AG10803 (cell line): ENCODE measurements around the gene CCT8.

Source experiments
- DNase-seq: peaks from one replicate; pipeline ENCODE4 v3.0.0; 2010; ENCODE audit warnings: low read depth
- H3K4me3 ChIP-seq: 2 replicates; pipeline ENCODE4 v1.5.1; 2011; ENCODE audit warnings: mild to moderate bottlenecking, low read length, control low read depth
- CTCF ChIP-seq: conservative IDR thresholded peaks from 2 replicates; pipeline ENCODE4 v1.5.1; 2011; ENCODE audit warnings: mild to moderate bottlenecking, low read length, control low read depth, inconsistent platforms

Gene CCT8

GRCh38 chr21:29085106-29085752, 11.8 kb upstream of the CCT8 start:
- no peak overlapping the region for H3K4me3 ChIP-seq
- TF ChIP-seq CTCF = no peak
- DNase-seq = no peak

GRCh38 chr21:29084372-29084771, 10.9 kb upstream of the CCT8 start:
- no peak for DNase-seq
- H3K4me3 ChIP-seq = no peak overlapping the region
- TF ChIP-seq CTCF = no peak

- no peak overlapping the region for H3K4me3 ChIP-seq
- DNase-seq = no peak
- TF ChIP-seq CTCF = no peak
Observed at GRCh38 chr21:29083306-29083705, 9.9 kb upstream of the CCT8 start.

- DNase-seq = no peak
- H3K4me3 ChIP-seq = no peak overlapping the region
- TF ChIP-seq CTCF = no peak
Observed at GRCh38 chr21:29082046-29082815, 8.8 kb upstream of the CCT8 start.

GRCh38 chr21:29080454-29080941, 7.0 kb upstream of the CCT8 start:
- no peak overlapping the region for H3K4me3 ChIP-seq
- no peak for DNase-seq
- no peak for TF ChIP-seq CTCF

- no peak overlapping the region for H3K4me3 ChIP-seq
- DNase-seq = no peak
- no peak for TF ChIP-seq CTCF
Observed at GRCh38 chr21:29078869-29079767, 5.7 kb upstream of the CCT8 start.
